ENCODE measurements around the gene COPZ1. TPM values are rescaled to one million over a fixed set of nuclear protein-coding genes. Genes with fewer than 3 reads are reported as not detected.

The COPZ1 gene
- total RNA-seq, 2 donors from 2014 or later, result 83.1 to 192 TPM

- H3K27ac ChIP-seq, result no peak overlapping the region
These were observed 24.1 kb downstream of the COPZ1 start for GRCh38 chr12:54349036-54349435.

GRCh38 chr12:54349679-54350078, 24.7 kb downstream of the COPZ1 start:
- intact Hi-C loops (cut with DNase I), result no loop called here
- Histone ChIP-seq H3K9me3 (no peaks in the 10 kb centered on the region), H3K27me3 (replicated peaks; ENCODE audit: insufficient read depth) (no peaks in the 10 kb centered on the region), H3K36me3 (peaks cover 11 to 22% of the 10 kb centered on the region in 2 donors), H3K4me3 (no peak overlapping the region), H3K4me1 (replicated peaks) (peaks cover 5% of the 10 kb centered on the region), H3K27ac (no peak overlapping the region)
- no peak for DNase-seq (ENCODE audit: low spot score)
- no peak for TF ChIP-seq CTCF (IDR thresholded peaks at IDR 0.05)
- no peak for TF ChIP-seq POLR2AphosphoS5 (IDR thresholded peaks at IDR 0.05)
- no peak for TF ChIP-seq POLR2A (IDR thresholded peaks at IDR 0.05)

More at GRCh38 chr12:54349036-54349435, 24.1 kb downstream of the COPZ1 start:
- 82% methylated on average over 4 of the region's 4 CpGs for WGBS
- intact Hi-C loops (cut with DNase I), result no loop called here
- peaks cover 11 to 23% of the 10 kb centered on the region in 2 donors for H3K36me3 ChIP-seq
- no peak for DNase-seq (ENCODE audit: low spot score)
- no peaks in the 10 kb centered on the region for H3K27me3 ChIP-seq (replicated peaks; ENCODE audit: insufficient read depth)
- no peaks in the 10 kb centered on the region for H3K9me3 ChIP-seq
- no peak overlapping the region for H3K4me3 ChIP-seq
- TF ChIP-seq POLR2A (IDR thresholded peaks at IDR 0.05), result no peak
- no peak for TF ChIP-seq CTCF (IDR thresholded peaks at IDR 0.05)
- no peak for TF ChIP-seq POLR2AphosphoS5 (IDR thresholded peaks at IDR 0.05)
- peaks cover 5% of the 10 kb centered on the region for H3K4me1 ChIP-seq (replicated peaks)

- TF ChIP-seq POLR2AphosphoS5 (IDR thresholded peaks at IDR 0.05) (no peak), CTCF (IDR thresholded peaks at IDR 0.05) (no peak), POLR2A (IDR thresholded peaks at IDR 0.05) (no peak)
- H3K9me3 ChIP-seq, result no peaks in the 10 kb centered on the region
These were observed 25.8 kb downstream of the COPZ1 start for GRCh38 chr12:54350743-54351142.

GRCh38 chr12:54351341-54351740, 26.4 kb downstream of the COPZ1 start:
- Histone ChIP-seq H3K36me3 (peaks cover 11 to 13% of the 10 kb centered on the region in 2 donors), H3K4me3 (no peak overlapping the region), H3K27ac (no peak overlapping the region), H3K4me1 (replicated peaks) (peaks cover 5% of the 10 kb centered on the region), H3K9me3 (no peaks in the 10 kb centered on the region), H3K27me3 (replicated peaks; ENCODE audit: insufficient read depth) (no peaks in the 10 kb centered on the region)
- no peak for TF ChIP-seq POLR2AphosphoS5 (IDR thresholded peaks at IDR 0.05)
- 61% methylated on average over 4 of the region's 4 CpGs for WGBS
- intact Hi-C loops (cut with DNase I), result no loop called here
- no peak for DNase-seq (ENCODE audit: low spot score)

More at GRCh38 chr12:54350743-54351142, 25.8 kb downstream of the COPZ1 start:
- H3K4me1 ChIP-seq (replicated peaks), result peaks cover 5% of the 10 kb centered on the region
- H3K27ac ChIP-seq, result no peak overlapping the region
- peaks cover 11 to 13% of the 10 kb centered on the region in 2 donors for H3K36me3 ChIP-seq
- H3K4me3 ChIP-seq, result no peak overlapping the region
- no peak for DNase-seq (ENCODE audit: low spot score)
- intact Hi-C loops (cut with DNase I), result no loop called here
- H3K27me3 ChIP-seq (replicated peaks; ENCODE audit: insufficient read depth), result no peaks in the 10 kb centered on the region
- 53% methylated on average over 3 of the region's 3 CpGs for WGBS

GRCh38 chr12:54352022-54352531, 27.1 kb downstream of the COPZ1 start:
- Histone ChIP-seq H3K4me3 (no peak overlapping the region), H3K27me3 (replicated peaks; ENCODE audit: insufficient read depth) (no peaks in the 10 kb centered on the region), H3K4me1 (replicated peaks) (peaks cover 5% of the 10 kb centered on the region), H3K27ac (peak overlapping the region; percentile 36 to 61), H3K36me3 (peaks cover 8 to 11% of the 10 kb centered on the region in 2 donors), H3K9me3 (no peaks in the 10 kb centered on the region)
- DNase-seq (ENCODE audit: low spot score), result peak; percentile 39
- TF ChIP-seq CTCF (IDR thresholded peaks at IDR 0.05), result no peak
- TF ChIP-seq POLR2A (IDR thresholded peaks at IDR 0.05), result no peak
- TF ChIP-seq POLR2AphosphoS5 (IDR thresholded peaks at IDR 0.05), result peak; percentile 15
- 11% methylated on average over 21 of the region's 21 CpGs for WGBS
- intact Hi-C loops (cut with DNase I), result no loop called here

Data from prostate gland (tissue), 2 donors.